ENCODE measurements around the gene PANK2.
"Not testable (repeated sequence)": the region's sequence is repeated elsewhere in the genome, so short reads cannot be mapped to it uniquely, and the experiment has no call there.

Gene PANK2

GRCh38 chr20:3869839-3870634, 19.1 kb upstream of the PANK2 start:
- in situ Hi-C loops (cut with MboI; ENCODE audit: low sequenced_read_pairs) = no loop called here

GRCh38 chr20:3871550-3872265, 17.5 kb upstream of the PANK2 start:
- in situ Hi-C loops (cut with MboI; ENCODE audit: low sequenced_read_pairs) = no loop called here

- in situ Hi-C loops (cut with MboI; ENCODE audit: low sequenced_read_pairs) = no loop called here
These were observed 15.7 kb upstream of the PANK2 start for GRCh38 chr20:3873507-3873906.

- in situ Hi-C loops (cut with MboI; ENCODE audit: low sequenced_read_pairs) = no loop called here
These were observed 14.9 kb upstream of the PANK2 start for GRCh38 chr20:3874194-3874844.

GRCh38 chr20:3875378-3875974, 13.7 kb upstream of the PANK2 start:
- in situ Hi-C loops (cut with MboI; ENCODE audit: low sequenced_read_pairs) = no loop called here

- in situ Hi-C loops (cut with MboI; ENCODE audit: low sequenced_read_pairs) = no loop called here
These were observed 13.2 kb upstream of the PANK2 start for GRCh38 chr20:3876000-3876399.

GRCh38 chr20:3876676-3877075, 12.5 kb upstream of the PANK2 start:
- in situ Hi-C loops (cut with MboI; ENCODE audit: low sequenced_read_pairs) = no loop called here

- in situ Hi-C loops (cut with MboI; ENCODE audit: low sequenced_read_pairs) = not testable (repeated sequence)
These were observed 10.3 kb upstream of the PANK2 start for GRCh38 chr20:3878921-3879274.

GRCh38 chr20:3885715-3886114, 3.5 kb upstream of the PANK2 start:
- in situ Hi-C loops (cut with MboI; ENCODE audit: low sequenced_read_pairs) = no loop called here

- in situ Hi-C loops (cut with MboI; ENCODE audit: low sequenced_read_pairs) = no loop called here
These were observed 1.1 kb upstream of the PANK2 start for GRCh38 chr20:3887876-3888620.

- in situ Hi-C loops (cut with MboI; ENCODE audit: low sequenced_read_pairs) = no loop called here
These were observed 556 bp downstream of the PANK2 start for GRCh38 chr20:3889489-3890397.

GRCh38 chr20:3890398-3890751, 1.2 kb downstream of the PANK2 start:
- in situ Hi-C loops (cut with MboI; ENCODE audit: low sequenced_read_pairs) = no loop called here

- in situ Hi-C loops (cut with MboI; ENCODE audit: low sequenced_read_pairs) = no loop called here
These were observed 2.1 kb downstream of the PANK2 start for GRCh38 chr20:3890999-3891929.

- in situ Hi-C loops (cut with MboI; ENCODE audit: low sequenced_read_pairs) = no loop called here
These were observed 5.6 kb downstream of the PANK2 start for GRCh38 chr20:3894796-3895195.

- in situ Hi-C loops (cut with MboI; ENCODE audit: low sequenced_read_pairs) = no loop called here
These were observed 7.1 kb downstream of the PANK2 start for GRCh38 chr20:3896302-3896701.

GRCh38 chr20:3896853-3897583, 7.8 kb downstream of the PANK2 start:
- in situ Hi-C loops (cut with MboI; ENCODE audit: low sequenced_read_pairs) = no loop called here

GRCh38 chr20:3898181-3898580, 9.0 kb downstream of the PANK2 start:
- in situ Hi-C loops (cut with MboI; ENCODE audit: low sequenced_read_pairs) = not testable (repeated sequence)

GRCh38 chr20:3898639-3899038, 9.5 kb downstream of the PANK2 start:
- in situ Hi-C loops (cut with MboI; ENCODE audit: low sequenced_read_pairs) = no loop called here

All from HL-60/S4 (cell line).